Measurements from ENCODE around the gene AXIN1.

DNA sequence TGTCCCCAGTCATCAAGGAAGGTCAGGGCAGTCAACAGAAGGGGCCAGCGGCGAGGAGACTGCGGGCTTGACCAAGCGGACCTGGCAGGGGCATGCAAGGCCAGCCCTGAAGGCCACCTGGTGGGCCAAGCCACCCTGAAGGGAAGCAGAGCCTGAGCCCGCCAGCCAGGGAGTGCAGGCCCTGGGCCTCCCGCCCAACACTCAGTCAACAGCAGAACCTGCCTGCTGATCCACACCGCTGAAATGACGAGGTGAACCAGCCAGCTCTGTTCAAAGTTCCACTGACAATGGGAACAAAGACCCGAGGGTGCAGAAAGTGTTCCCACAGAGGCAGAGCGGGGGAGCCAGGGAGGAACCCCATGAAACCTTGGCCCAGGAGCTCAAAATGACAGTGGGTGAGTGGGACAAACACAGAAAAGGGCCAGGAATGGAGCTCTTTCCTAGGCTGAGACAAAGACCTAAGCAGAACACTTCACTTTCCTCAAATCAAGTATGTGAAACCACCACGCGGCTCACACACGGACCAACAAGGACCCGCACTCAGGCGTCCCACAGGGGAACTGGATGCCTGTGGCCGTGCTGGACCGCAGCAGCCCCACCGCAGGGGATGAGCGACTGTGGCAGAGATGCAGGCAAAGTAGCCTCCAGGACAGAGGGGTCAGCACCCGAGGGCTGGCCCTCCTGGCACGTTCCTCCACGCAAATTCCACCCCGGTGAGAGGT, 12.0 kb downstream of the AXIN1 start:
- TF ChIP-seq, protein P1, sequence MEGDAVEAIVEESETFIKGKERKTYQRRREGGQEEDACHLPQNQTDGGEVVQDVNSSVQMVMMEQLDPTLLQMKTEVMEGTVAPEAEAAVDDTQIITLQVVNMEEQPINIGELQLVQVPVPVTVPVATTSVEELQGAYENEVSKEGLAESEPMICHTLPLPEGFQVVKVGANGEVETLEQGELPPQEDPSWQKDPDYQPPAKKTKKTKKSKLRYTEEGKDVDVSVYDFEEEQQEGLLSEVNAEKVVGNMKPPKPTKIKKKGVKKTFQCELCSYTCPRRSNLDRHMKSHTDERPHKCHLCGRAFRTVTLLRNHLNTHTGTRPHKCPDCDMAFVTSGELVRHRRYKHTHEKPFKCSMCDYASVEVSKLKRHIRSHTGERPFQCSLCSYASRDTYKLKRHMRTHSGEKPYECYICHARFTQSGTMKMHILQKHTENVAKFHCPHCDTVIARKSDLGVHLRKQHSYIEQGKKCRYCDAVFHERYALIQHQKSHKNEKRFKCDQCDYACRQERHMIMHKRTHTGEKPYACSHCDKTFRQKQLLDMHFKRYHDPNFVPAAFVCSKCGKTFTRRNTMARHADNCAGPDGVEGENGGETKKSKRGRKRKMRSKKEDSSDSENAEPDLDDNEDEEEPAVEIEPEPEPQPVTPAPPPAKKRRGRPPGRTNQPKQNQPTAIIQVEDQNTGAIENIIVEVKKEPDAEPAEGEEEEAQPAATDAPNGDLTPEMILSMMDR (IDR thresholded peaks at IDR 0.05): no peak
- TF ChIP-seq POLR2A (IDR thresholded peaks at IDR 0.05): no peak

Data from prostate gland (tissue), 2 donors.